ENCODE data around the gene E2F4. TPM values are rescaled to one million over a fixed set of nuclear protein-coding genes. Genes with fewer than 3 reads are reported as not detected.

The E2F4 gene
- total RNA-seq, 2 donors from 2014 or later, result 51.9 to 88.7 TPM

- DNase-seq (no peak), ATAC-seq (no peak)
- Histone ChIP-seq H3K27me3 (no peaks in the 10 kb centered on the region), H3K36me3 (replicated peaks in 1 of 2; ENCODE audit: insufficient read depth in 1 of 2, low read depth in 2 of 2) (no peaks in the 10 kb centered on the region), H3K4me3 (no peak overlapping the region), H3K9me3 (no peaks in the 10 kb centered on the region), H3K27ac (no peak overlapping the region), H3K4me1 (peaks cover 36% of the 10 kb centered on the region)
- WGBS, 2 donors, result 87% methylated on average over 16 of the region's 16 CpGs; no CpG with 5 or more reads in 1 of the 2 donors
- intact Hi-C loops (cut with DNase I), result loop anchor here (10.0 kb wide), 1 partner anchor 205 kb away; no protein-coding TSS in a partner anchor
- TF ChIP-seq CTCF (IDR thresholded peaks at IDR 0.05), result no peak
- TF ChIP-seq POLR2A (IDR thresholded peaks at IDR 0.05), result no peak
These were observed 11.8 kb upstream of the E2F4 start for GRCh38 chr16:67180166-67180565.

GRCh38 chr16:67181346-67181745 is 10.6 kb upstream of the E2F4 start:
- 66 to 71% methylated on average over 2 of the region's 2 CpGs for WGBS, 2 donors
- H3K4me1 ChIP-seq, result peaks cover 45% of the 10 kb centered on the region
- no peaks in the 10 kb centered on the region for H3K27me3 ChIP-seq
- peak overlapping the region in 1 of 4 donors; percentile 16 for H3K27ac ChIP-seq
- no peak for TF ChIP-seq POLR2A (IDR thresholded peaks at IDR 0.05)
- no peak for TF ChIP-seq CTCF (IDR thresholded peaks at IDR 0.05)
- DNase-seq (peak in 3 of 4 donors; percentile 41 to 56 (median 45)), ATAC-seq (no peak)
- H3K4me3 ChIP-seq, result no peak overlapping the region
- no peaks in the 10 kb centered on the region for H3K36me3 ChIP-seq (replicated peaks in 1 of 2; ENCODE audit: insufficient read depth in 1 of 2, low read depth in 2 of 2)
- intact Hi-C loops (cut with DNase I), result loop anchor here (10.0 kb wide), 1 partner anchor 207 kb away; no protein-coding TSS in a partner anchor
- no peaks in the 10 kb centered on the region for H3K9me3 ChIP-seq

GRCh38 chr16:67182288-67182687 is 9.7 kb upstream of the E2F4 start:
- no peak for TF ChIP-seq POLR2A (IDR thresholded peaks at IDR 0.05)
- TF ChIP-seq CTCF (IDR thresholded peaks at IDR 0.05), result no peak
- no peaks in the 10 kb centered on the region for H3K27me3 ChIP-seq
- no peak for ATAC-seq
- no peaks in the 10 kb centered on the region for H3K36me3 ChIP-seq (replicated peaks in 1 of 2; ENCODE audit: insufficient read depth in 1 of 2, low read depth in 2 of 2)
- DNase-seq, result no peak
- peaks cover 44% of the 10 kb centered on the region for H3K4me1 ChIP-seq
- H3K9me3 ChIP-seq, result no peaks in the 10 kb centered on the region
- WGBS, 2 donors, result 76 to 85% methylated on average over 2 of the region's 2 CpGs
- H3K27ac ChIP-seq, result no peak overlapping the region
- intact Hi-C loops (cut with DNase I), result loop anchor here (10.0 kb wide), 1 partner anchor 207 kb away; no protein-coding TSS in a partner anchor
- H3K4me3 ChIP-seq, result no peak overlapping the region

GRCh38 chr16:67183284-67183626 is 8.7 kb upstream of the E2F4 start:
- Histone ChIP-seq H3K36me3 (replicated peaks in 1 of 2; ENCODE audit: insufficient read depth in 1 of 2, low read depth in 2 of 2) (no peaks in the 10 kb centered on the region), H3K4me3 (no peak overlapping the region), H3K9me3 (no peaks in the 10 kb centered on the region), H3K27me3 (no peaks in the 10 kb centered on the region), H3K27ac (peak overlapping the region in 3 of 4 donors; percentile 95 to 96 (median 96)), H3K4me1 (peaks cover 36% of the 10 kb centered on the region)
- DNase-seq (no peak), ATAC-seq (no peak)
- intact Hi-C loops (cut with DNase I), result loop anchor here (10.0 kb wide), 1 partner anchor 208 kb away; no protein-coding TSS in a partner anchor
- TF ChIP-seq POLR2A (IDR thresholded peaks at IDR 0.05) (no peak), CTCF (IDR thresholded peaks at IDR 0.05) (no peak)
- WGBS, 2 donors, result 6 to 8% methylated on average over 11 of the region's 11 CpGs

All from body of pancreas (tissue), 4 donors.